Measurements from ENCODE around the gene MED12L.

The MED12L gene

DNA sequence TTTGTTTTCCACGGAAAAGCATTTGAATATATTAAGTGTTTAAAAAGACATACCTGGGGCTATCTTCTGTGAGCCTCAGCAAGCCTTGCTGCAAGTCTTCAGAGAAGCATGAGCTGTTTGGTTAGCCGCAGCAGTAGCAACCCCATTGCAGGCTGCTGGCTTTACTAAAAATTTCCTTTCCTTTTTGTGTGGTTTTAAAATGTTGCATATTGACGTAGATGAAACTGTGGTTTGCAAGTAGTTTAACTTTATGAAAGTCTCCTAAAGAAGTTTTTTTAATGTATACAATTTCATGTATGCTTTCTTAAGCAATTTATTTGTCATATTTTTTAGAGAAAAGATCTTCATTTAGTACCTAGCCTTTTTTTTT lies 117.6 kb downstream of the MED12L start, which contains the start of gene GPR171:
Gene GPR171, minus strand, starts transcription at position 166 of the 370 bp plus-strand sequence. CDS start 3,830 bp downstream, outside the sequence.
- Histone ChIP-seq H3K4me3 (ENCODE audit: low read length) (no peak within 1 kb of the TSS), H2AFZ (ENCODE audit: low read depth, low read length) (no peak within 1 kb of the TSS), H3K9me3 (ENCODE audit: low read length) (no peaks in the 10 kb centered on the region), H3K27me3 (ENCODE audit: insufficient read depth, low read length) (no peaks in the 10 kb centered on the region), H3K4me1 (ENCODE audit: insufficient read depth, low read length) (no peaks in the 10 kb centered on the region), H3K36me3 (ENCODE audit: insufficient read depth, low read length) (no peaks in the 10 kb centered on the region)

DNA sequence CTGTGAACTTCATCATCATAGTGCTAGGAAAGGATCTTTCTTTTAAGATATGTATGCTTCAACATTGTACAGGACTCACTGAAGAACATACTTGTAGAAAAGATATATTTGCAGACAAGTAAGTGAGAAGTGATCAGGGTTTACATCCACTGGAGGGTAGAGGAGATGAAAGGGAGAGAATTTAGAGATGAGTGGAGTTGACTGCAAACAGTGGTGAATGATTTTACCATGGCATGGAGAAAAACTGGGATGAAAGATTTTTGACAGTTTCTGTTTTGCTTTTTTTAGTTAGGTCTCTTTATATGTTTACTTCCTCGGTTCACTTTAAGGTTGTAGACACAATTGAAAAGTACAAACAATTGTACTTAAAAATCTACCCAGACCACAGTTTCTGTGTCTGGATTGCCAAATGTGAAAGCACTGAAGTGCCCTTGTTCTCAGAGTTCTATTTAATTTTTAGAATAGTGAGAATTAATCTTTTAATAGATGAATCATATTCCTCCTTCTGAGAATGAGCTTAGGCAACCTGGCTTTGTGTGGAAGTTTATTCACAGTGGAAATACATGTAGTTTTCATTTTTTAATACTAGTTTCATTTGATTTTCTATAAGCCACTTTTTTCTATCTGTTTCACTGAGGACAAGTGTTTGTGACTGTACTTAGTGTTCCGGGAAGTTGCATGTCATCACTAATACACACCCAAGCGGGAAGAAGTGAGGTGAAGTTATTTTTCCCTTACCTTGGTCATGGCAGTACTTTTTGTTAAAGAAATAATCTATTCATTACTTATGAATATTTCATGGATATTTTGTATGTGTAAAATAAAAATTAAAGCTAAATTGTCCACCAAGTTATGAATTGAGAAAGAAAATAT lies 119.3 kb downstream of the MED12L start:
- no peaks in the 10 kb centered on the region for H3K36me3 ChIP-seq (ENCODE audit: insufficient read depth, low read length)
- no peaks in the 10 kb centered on the region for H3K4me1 ChIP-seq (ENCODE audit: insufficient read depth, low read length)
- H3K27me3 ChIP-seq (ENCODE audit: insufficient read depth, low read length), result no peaks in the 10 kb centered on the region
- H3K9me3 ChIP-seq (ENCODE audit: low read length), result no peaks in the 10 kb centered on the region
- H2AFZ ChIP-seq (ENCODE audit: low read depth, low read length), result no peak overlapping the region
- H3K4me3 ChIP-seq (ENCODE audit: low read length), result no peak overlapping the region

DNA sequence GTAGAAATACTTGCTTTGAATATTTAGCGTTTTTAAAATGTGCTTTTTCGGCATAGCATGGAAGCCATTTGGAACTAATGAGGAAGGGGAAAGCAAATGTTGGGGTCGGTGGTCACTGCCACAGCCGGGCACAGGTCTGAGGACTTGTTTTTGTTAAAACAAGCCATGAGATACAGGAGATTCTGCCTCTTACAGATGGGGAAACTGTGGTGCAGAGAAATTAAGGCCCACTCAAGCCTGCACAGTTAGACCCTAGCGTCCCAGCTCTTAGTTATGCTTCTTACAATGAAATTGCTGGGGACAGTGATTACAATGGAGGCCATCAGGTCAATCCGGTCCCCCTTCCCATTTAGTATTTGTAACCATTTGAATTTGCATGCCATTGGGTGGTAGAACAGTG lies 120.0 kb downstream of the MED12L start:
- no peaks in the 10 kb centered on the region for H3K27me3 ChIP-seq (ENCODE audit: insufficient read depth, low read length)
- H3K36me3 ChIP-seq (ENCODE audit: insufficient read depth, low read length), result no peaks in the 10 kb centered on the region
- H3K9me3 ChIP-seq (ENCODE audit: low read length), result no peaks in the 10 kb centered on the region
- no peak overlapping the region for H2AFZ ChIP-seq (ENCODE audit: low read depth, low read length)
- no peak overlapping the region for H3K4me3 ChIP-seq (ENCODE audit: low read length)
- no peaks in the 10 kb centered on the region for H3K4me1 ChIP-seq (ENCODE audit: insufficient read depth, low read length)

DNA sequence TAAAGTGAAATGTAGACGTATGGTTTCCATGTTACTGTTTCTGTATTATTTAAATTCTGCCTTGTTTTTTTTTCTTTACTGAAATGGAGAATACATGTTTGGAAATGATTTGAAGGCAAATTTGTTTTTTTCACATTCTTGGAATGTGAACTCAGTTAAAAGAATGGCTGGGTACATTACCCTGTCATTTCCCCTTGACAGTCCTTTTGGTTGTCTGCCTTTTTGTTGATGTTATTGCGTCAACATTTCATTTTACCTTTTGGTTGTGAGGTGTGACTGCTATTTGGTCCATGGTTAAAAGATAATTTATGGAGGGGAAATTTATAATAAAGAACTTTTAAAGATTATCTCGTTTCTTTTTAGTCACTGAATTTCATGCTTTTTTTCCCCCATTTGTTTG lies 120.7 kb downstream of the MED12L start:
- no peak overlapping the region for H2AFZ ChIP-seq (ENCODE audit: low read depth, low read length)
- H3K9me3 ChIP-seq (ENCODE audit: low read length), result no peaks in the 10 kb centered on the region
- H3K4me1 ChIP-seq (ENCODE audit: insufficient read depth, low read length), result no peaks in the 10 kb centered on the region
- no peaks in the 10 kb centered on the region for H3K36me3 ChIP-seq (ENCODE audit: insufficient read depth, low read length)
- H3K27me3 ChIP-seq (ENCODE audit: insufficient read depth, low read length), result no peaks in the 10 kb centered on the region
- H3K4me3 ChIP-seq (ENCODE audit: low read length), result no peak overlapping the region

DNA sequence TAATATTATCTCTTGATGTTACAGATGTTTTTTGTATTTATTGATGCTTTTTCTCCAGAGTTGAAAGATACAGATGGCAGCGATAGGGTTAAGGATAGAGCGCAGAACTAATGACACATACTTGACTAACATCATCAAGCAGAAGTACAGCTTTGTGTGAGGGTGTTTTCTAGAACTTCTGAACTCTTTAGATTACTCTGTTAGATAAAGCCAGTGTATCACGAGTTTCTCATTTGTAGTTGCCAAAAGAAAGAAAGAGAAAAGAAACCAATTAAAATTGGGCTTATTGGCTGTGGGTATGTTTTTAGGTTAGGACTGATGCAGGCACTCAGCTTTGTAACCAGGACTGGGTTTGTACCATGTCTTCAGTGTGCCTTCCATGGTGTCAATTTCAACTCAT lies 124.2 kb downstream of the MED12L start:
- Histone ChIP-seq H3K9me3 (ENCODE audit: low read length) (no peaks in the 10 kb centered on the region), H3K36me3 (ENCODE audit: insufficient read depth, low read length) (no peaks in the 10 kb centered on the region)

DNA sequence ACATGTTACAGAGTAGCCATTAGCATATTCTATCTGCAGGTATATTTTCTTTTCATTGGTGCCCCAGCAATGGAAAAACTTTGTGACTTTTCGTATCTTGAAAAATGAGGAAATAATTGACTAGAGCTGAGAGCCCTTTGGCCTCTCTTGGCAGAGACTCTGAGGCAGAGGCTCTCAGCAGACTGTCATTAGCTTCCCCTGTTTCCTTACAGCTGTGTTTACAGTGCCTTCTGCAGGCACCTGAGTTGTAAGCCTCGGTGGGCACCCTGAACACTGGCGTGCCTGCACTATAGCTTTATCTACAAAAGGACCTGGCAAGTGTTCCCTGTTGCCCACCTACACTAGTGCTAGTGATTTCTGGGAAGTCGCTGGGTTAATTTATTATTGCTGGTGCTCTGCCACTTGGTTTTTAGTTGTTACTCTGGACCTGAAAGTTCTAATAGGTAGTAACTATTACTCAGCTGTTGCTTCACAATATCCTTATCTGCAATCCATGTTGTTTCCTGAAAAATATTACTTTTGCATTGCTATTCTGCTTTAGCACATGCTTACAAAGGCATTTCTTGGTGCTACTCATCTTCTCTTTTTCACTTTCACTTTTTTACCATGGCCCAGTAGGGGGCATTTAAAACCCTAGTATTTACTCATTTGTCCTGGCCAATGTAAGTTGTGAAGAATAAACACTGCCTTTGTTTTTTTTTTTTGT lies 125.4 kb downstream of the MED12L start:
- Histone ChIP-seq H2AFZ (ENCODE audit: low read depth, low read length) (no peak overlapping the region), H3K36me3 (ENCODE audit: insufficient read depth, low read length) (no peaks in the 10 kb centered on the region), H3K9me3 (ENCODE audit: low read length) (no peaks in the 10 kb centered on the region), H3K27me3 (ENCODE audit: insufficient read depth, low read length) (no peaks in the 10 kb centered on the region), H3K4me1 (ENCODE audit: insufficient read depth, low read length) (peaks cover 2% of the 10 kb centered on the region), H3K4me3 (ENCODE audit: low read length) (no peak overlapping the region)

More for the DNA sequence above, 124.2 kb downstream of the MED12L start:
- Histone ChIP-seq H3K27me3 (ENCODE audit: insufficient read depth, low read length) (no peaks in the 10 kb centered on the region), H3K4me1 (ENCODE audit: insufficient read depth, low read length) (peaks cover 2% of the 10 kb centered on the region), H2AFZ (ENCODE audit: low read depth, low read length) (no peak overlapping the region), H3K4me3 (ENCODE audit: low read length) (no peak overlapping the region)

DNA sequence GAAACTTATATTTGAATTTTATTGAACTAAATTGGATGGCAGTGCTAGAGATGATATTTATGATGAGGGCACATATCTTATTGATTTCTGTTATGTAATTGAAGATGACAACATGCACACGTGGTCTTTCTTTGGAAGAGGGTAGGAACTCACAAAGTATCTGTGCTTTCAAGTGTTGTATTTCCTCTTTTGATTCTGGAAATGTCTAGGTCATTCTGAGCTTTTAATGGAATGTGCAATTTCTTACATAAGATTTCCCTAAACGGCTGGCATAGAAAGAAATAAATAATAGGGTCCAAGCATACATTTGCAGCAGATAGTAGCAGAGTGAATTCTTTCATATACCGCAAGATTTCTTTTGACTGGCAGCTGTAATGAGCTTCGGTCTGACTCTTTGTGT lies 127.7 kb downstream of the MED12L start:
- Histone ChIP-seq H3K4me1 (ENCODE audit: insufficient read depth, low read length) (peaks cover 2% of the 10 kb centered on the region), H3K36me3 (ENCODE audit: insufficient read depth, low read length) (no peaks in the 10 kb centered on the region), H3K9me3 (ENCODE audit: low read length) (no peaks in the 10 kb centered on the region), H2AFZ (ENCODE audit: low read depth, low read length) (no peak overlapping the region), H3K27me3 (ENCODE audit: insufficient read depth, low read length) (no peaks in the 10 kb centered on the region), H3K4me3 (ENCODE audit: low read length) (no peak overlapping the region)

DNA sequence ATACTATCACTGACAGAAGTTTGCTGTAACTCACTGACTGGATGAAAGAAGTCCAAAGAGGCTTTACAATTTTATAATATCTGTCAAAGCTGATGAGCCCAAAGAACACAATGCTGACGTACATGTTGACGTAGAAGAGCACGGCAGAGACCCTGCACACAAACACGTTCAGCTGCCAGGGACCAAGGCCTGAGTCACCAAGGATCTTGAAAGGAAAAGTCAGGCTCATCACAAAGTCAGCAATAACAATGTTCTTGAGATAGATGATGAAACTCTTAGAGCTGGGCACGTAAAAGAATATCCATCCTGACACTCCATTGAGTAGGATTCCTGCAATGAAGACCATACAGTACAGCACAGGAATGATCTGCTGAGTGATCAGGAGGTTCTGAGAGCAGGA lies 128.4 kb downstream of the MED12L start:
- no peak overlapping the region for H2AFZ ChIP-seq (ENCODE audit: low read depth, low read length)
- H3K4me1 ChIP-seq (ENCODE audit: insufficient read depth, low read length), result peaks cover 2% of the 10 kb centered on the region
- H3K36me3 ChIP-seq (ENCODE audit: insufficient read depth, low read length), result no peaks in the 10 kb centered on the region
- H3K4me3 ChIP-seq (ENCODE audit: low read length), result no peak overlapping the region
- H3K27me3 ChIP-seq (ENCODE audit: insufficient read depth, low read length), result no peaks in the 10 kb centered on the region
- H3K9me3 ChIP-seq (ENCODE audit: low read length), result no peaks in the 10 kb centered on the region

DNA sequence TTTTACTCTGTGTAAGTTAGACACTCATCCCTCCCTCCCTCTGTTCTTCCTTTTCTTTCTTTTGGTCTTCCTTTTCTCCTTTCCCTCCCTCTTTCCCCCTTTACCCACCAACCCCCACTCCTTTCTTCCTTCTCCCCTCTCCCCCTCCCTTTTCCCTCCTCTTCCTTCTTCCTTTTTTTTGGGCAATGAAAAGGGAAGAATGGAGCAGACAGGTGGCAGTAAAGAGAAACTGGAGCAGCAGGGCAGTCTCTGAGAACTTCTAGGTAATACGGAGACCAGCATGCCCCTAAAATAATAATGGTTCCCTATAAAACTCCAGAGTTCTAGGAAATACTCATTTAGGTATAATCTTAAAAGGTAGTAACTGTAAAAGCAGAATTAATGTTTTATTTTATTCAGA lies 129.0 kb downstream of the MED12L start:
- H2AFZ ChIP-seq (ENCODE audit: low read depth, low read length), result no peak overlapping the region
- no peaks in the 10 kb centered on the region for H3K9me3 ChIP-seq (ENCODE audit: low read length)
- no peaks in the 10 kb centered on the region for H3K36me3 ChIP-seq (ENCODE audit: insufficient read depth, low read length)
- no peak overlapping the region for H3K4me3 ChIP-seq (ENCODE audit: low read length)
- H3K27me3 ChIP-seq (ENCODE audit: insufficient read depth, low read length), result no peaks in the 10 kb centered on the region
- H3K4me1 ChIP-seq (ENCODE audit: insufficient read depth, low read length), result peaks cover 2% of the 10 kb centered on the region

DNA sequence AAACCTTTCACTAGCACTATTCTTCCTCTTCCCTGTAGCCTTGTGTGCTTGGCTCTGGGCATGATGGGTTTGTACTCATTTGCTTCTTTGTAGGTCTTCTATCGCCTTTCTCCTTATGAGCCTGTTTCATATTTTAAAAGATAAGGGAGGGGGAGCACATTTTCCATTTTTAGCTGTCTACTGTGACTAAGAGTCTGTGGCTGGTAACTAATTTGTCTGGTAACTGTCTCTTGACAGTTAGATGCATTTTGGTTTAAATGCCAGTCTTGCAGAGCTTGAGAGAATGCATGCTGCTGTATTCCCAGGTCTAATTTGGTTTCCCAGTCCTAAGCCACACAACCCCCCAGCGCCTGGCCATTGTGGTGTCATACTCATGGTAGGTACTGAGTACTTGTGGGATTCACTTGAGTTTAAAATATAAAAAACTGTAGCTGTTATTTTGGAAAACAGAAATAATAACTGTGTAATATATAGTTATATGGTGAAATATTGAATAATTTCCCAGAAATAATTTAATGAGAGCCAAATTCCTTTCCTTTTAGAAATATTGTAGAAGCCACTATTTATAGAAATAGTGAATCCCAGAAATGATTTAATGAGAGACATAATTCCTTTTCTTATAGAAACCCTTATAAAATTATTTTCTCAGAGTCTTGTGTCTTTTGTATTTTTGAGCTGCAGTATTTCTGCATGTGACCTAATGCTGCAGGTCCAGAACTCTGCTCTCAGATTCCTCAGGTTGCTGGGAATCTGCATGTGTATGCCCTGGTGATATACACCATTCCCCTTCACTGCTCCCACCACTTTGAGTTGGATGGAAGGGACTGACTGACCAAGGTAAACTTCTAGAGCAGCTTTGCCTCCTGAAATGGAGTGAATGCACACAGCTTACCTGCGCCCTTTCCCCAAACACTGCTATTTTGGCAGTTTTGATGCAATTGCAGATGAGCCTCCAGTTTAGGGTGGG lies 131.5 kb downstream of the MED12L start:
- no peak overlapping the region for H2AFZ ChIP-seq (ENCODE audit: low read depth, low read length)
- H3K4me1 ChIP-seq (ENCODE audit: insufficient read depth, low read length), result peaks cover 2% of the 10 kb centered on the region
- H3K27me3 ChIP-seq (ENCODE audit: insufficient read depth, low read length), result no peaks in the 10 kb centered on the region
- H3K4me3 ChIP-seq (ENCODE audit: low read length), result no peak overlapping the region
- peaks cover 2% of the 10 kb centered on the region for H3K9me3 ChIP-seq (ENCODE audit: low read length)
- H3K36me3 ChIP-seq (ENCODE audit: insufficient read depth, low read length), result no peaks in the 10 kb centered on the region

DNA sequence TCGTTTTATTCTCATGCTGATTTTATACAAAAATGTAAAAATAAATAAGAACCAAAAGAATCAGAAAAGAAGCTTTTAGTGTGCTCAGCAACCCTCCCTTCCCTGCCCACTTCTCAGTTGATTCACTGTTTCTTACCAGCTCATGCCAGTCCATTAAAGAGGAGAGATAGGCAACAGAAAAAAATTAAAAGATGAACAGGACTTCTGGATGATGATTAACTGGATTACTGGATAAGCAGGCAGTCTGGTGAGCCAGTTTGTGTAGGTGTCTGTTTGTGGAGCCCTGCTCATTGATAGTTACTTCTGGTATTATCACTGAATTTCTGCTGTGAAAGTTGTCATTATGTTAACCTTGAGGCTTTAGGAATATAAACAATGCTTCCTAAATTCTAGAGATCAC lies 132.7 kb downstream of the MED12L start:
- peaks cover 2% of the 10 kb centered on the region for H3K9me3 ChIP-seq (ENCODE audit: low read length)

DNA sequence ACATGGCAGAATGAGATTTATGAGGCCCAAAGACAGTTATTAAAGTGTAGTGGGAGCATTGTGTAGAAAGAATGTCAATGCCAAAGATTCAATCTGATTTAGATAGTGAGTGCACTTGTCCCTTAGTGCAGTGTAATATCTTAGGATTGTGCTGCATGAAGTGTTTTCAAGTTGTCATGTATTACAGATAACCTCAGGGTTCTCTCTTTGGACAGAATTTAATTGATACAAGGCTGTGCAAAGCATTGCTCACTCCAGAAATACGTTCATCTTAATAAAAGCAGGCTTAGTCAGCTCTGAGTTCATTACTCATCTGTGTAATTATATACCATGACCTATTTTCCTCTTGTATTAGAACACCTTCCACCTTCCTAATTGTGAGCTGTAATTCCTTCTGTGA lies 133.6 kb downstream of the MED12L start:
- Histone ChIP-seq H3K36me3 (ENCODE audit: insufficient read depth, low read length) (no peaks in the 10 kb centered on the region), H3K9me3 (ENCODE audit: low read length) (peaks cover 2% of the 10 kb centered on the region), H3K4me3 (ENCODE audit: low read length) (no peak overlapping the region), H2AFZ (ENCODE audit: low read depth, low read length) (no peak overlapping the region), H3K27me3 (ENCODE audit: insufficient read depth, low read length) (no peaks in the 10 kb centered on the region), H3K4me1 (ENCODE audit: insufficient read depth, low read length) (no peaks in the 10 kb centered on the region)

More for the DNA sequence above, 132.7 kb downstream of the MED12L start:
- H3K27me3 ChIP-seq (ENCODE audit: insufficient read depth, low read length), result no peaks in the 10 kb centered on the region
- H3K36me3 ChIP-seq (ENCODE audit: insufficient read depth, low read length), result no peaks in the 10 kb centered on the region
- no peak overlapping the region for H2AFZ ChIP-seq (ENCODE audit: low read depth, low read length)
- H3K4me3 ChIP-seq (ENCODE audit: low read length), result no peak overlapping the region
- peaks cover 2% of the 10 kb centered on the region for H3K4me1 ChIP-seq (ENCODE audit: insufficient read depth, low read length)

Measured in neuron (in vitro differentiated cells).